ENCODE data around the gene LBHD1.
"Not testable (repeated sequence)": the region's sequence is repeated elsewhere in the genome, so short reads cannot be mapped to it uniquely, and the experiment has no call there.

The LBHD1 gene

GRCh38 chr11:62656796-62657429 is 15.2 kb downstream of the LBHD1 start:
- DNase-seq: no peak

GRCh38 chr11:62654297-62654696 is 17.8 kb downstream of the LBHD1 start:
- DNase-seq: no peak

GRCh38 chr11:62652161-62653006 is 19.7 kb downstream of the LBHD1 start:
- DNase-seq: no peak

GRCh38 chr11:62650283-62650682 is 21.8 kb downstream of the LBHD1 start:
- DNase-seq: not testable (repeated sequence)

- DNase-seq: no peak
Observed at GRCh38 chr11:62649486-62649885, 22.6 kb downstream of the LBHD1 start.

- DNase-seq: no peak
Observed at GRCh38 chr11:62648967-62649364, 23.1 kb downstream of the LBHD1 start.

GRCh38 chr11:62648185-62648966 is 23.7 kb downstream of the LBHD1 start:
- no peak for DNase-seq

GRCh38 chr11:62647609-62648005 is 24.5 kb downstream of the LBHD1 start:
- no peak for DNase-seq

- DNase-seq: no peak
Observed at GRCh38 chr11:62646825-62647608, 25.1 kb downstream of the LBHD1 start.

- peak; percentile 99 for DNase-seq
Observed at GRCh38 chr11:62645946-62646824, 25.9 kb downstream of the LBHD1 start, which contains the start of gene GANAB. Gene GANAB, minus strand, starts transcription at chr11:62646613. Its CDS starts 14 bp downstream, at chr11:62646599.

GRCh38 chr11:62645671-62645945 is 26.5 kb downstream of the LBHD1 start:
- peak; percentile 24 for DNase-seq

- no peak for DNase-seq
Observed at GRCh38 chr11:62644220-62644619, 27.8 kb downstream of the LBHD1 start.

GRCh38 chr11:62632492-62632891 is 39.6 kb downstream of the LBHD1 start:
- no peak for DNase-seq

- no peak for DNase-seq
Observed at GRCh38 chr11:62627713-62628112, 44.4 kb downstream of the LBHD1 start.

GRCh38 chr11:62622476-62623089 is 49.5 kb downstream of the LBHD1 start:
- no peak for DNase-seq

- peak; percentile 97 for DNase-seq
Observed at GRCh38 chr11:62621567-62622470, 50.2 kb downstream of the LBHD1 start, which contains the start of gene B3GAT3. Gene B3GAT3, minus strand, starts transcription at chr11:62621986. Its CDS starts 39 bp downstream, at chr11:62621947.

- no peak for DNase-seq
Observed at GRCh38 chr11:62621027-62621566, 51.0 kb downstream of the LBHD1 start.

GRCh38 chr11:62616957-62617356 is 55.1 kb downstream of the LBHD1 start:
- not testable (repeated sequence) for DNase-seq

GRCh38 chr11:62615521-62615920 is 56.5 kb downstream of the LBHD1 start:
- no peak for DNase-seq

- no peak for DNase-seq
Observed at GRCh38 chr11:62614275-62614674, 57.8 kb downstream of the LBHD1 start.

All from NCI-H2227 treated with DMSO at 0.1 percent for 48 hours (cell line).